HG02623 (cell line): ENCODE measurements around the gene COL13A1.

Source experiments
- ATAC-seq: cut with Tn5 transposase; IDR thresholded peaks from one replicate; pipeline ENCODE4 v1.9.1; 2021; ENCODE audit warnings: moderate library complexity; ENCODE audit not compliant: unreplicated experiment

Gene COL13A1

GRCh38 chr10:69865450-69865849 lies 63.7 kb downstream of the COL13A1 start:
- no peak for ATAC-seq

GRCh38 chr10:69866246-69866687 lies 64.6 kb downstream of the COL13A1 start:
- ATAC-seq: no peak

GRCh38 chr10:69866688-69867461 lies 65.2 kb downstream of the COL13A1 start:
- no peak for ATAC-seq

GRCh38 chr10:69867699-69868558 lies 66.2 kb downstream of the COL13A1 start:
- no peak for ATAC-seq

- ATAC-seq: no peak
Measured at GRCh38 chr10:69868821-69869220, 67.1 kb downstream of the COL13A1 start.

GRCh38 chr10:69869291-69869961 lies 67.7 kb downstream of the COL13A1 start:
- no peak for ATAC-seq

- no peak for ATAC-seq
Measured at GRCh38 chr10:69870591-69870990, 68.9 kb downstream of the COL13A1 start.

GRCh38 chr10:69871074-69871473 lies 69.4 kb downstream of the COL13A1 start:
- no peak for ATAC-seq

GRCh38 chr10:69872323-69872722 lies 70.6 kb downstream of the COL13A1 start:
- ATAC-seq: no peak

GRCh38 chr10:69873135-69873639 lies 71.5 kb downstream of the COL13A1 start:
- ATAC-seq: no peak

- ATAC-seq: no peak
Measured at GRCh38 chr10:69874449-69874848, 72.7 kb downstream of the COL13A1 start.

- no peak for ATAC-seq
Measured at GRCh38 chr10:69875856-69876255, 74.2 kb downstream of the COL13A1 start.

- no peak for ATAC-seq
Measured at GRCh38 chr10:69876286-69876685, 74.6 kb downstream of the COL13A1 start.

GRCh38 chr10:69876931-69877330 lies 75.2 kb downstream of the COL13A1 start:
- no peak for ATAC-seq

GRCh38 chr10:69878038-69878437 lies 76.3 kb downstream of the COL13A1 start:
- ATAC-seq: no peak

GRCh38 chr10:69878951-69879350 lies 77.2 kb downstream of the COL13A1 start:
- ATAC-seq: no peak

GRCh38 chr10:69879634-69880257 lies 78.0 kb downstream of the COL13A1 start:
- no peak for ATAC-seq

- no peak for ATAC-seq
Measured at GRCh38 chr10:69880301-69881081, 78.8 kb downstream of the COL13A1 start.

- ATAC-seq: no peak
Measured at GRCh38 chr10:69881202-69881601, 79.5 kb downstream of the COL13A1 start.
